Measurements from ENCODE around the gene C1orf53.

Gene C1orf53

GRCh38 chr1:197921235-197922069 is 19.0 kb downstream of the C1orf53 start:
- no peak for TF ChIP-seq POLR2A (IDR thresholded peaks at IDR 0.05; ENCODE audit: low read length)
- no peak for TF ChIP-seq GATA1 (IDR thresholded peaks at IDR 0.05; ENCODE audit: low read depth, low read length)
- peak; percentile 9 to 14 for DNase-seq

GRCh38 chr1:197922070-197922390 is 19.6 kb downstream of the C1orf53 start:
- TF ChIP-seq GATA1 (IDR thresholded peaks at IDR 0.05; ENCODE audit: low read depth, low read length) (no peak), POLR2A (IDR thresholded peaks at IDR 0.05; ENCODE audit: low read length) (no peak)
- DNase-seq: no peak

DNA sequence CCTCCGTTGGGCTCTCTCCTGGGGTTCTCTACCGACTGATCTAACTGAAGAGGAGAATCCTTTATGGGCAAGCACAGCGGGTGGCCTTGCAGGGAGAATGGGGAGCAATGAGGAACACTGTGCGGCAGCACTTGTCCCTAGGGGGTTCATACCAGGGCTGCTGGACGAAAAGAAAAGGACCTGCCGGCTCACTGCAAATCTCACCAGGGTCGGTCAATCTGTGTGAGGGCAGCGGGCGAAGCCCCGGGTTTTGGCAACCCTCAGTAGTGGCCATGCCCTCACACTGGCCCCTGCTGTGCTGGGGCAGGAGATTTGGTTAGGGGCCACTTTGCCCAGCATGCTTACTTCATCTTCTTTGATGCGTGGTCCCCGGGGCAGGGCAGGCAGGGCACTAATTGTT is 20.6 kb downstream of the C1orf53 start:
- no peak for TF ChIP-seq POLR2A (IDR thresholded peaks at IDR 0.05; ENCODE audit: low read length)
- no peak for TF ChIP-seq GATA1 (IDR thresholded peaks at IDR 0.05; ENCODE audit: low read depth, low read length)
- DNase-seq: no peak

DNA sequence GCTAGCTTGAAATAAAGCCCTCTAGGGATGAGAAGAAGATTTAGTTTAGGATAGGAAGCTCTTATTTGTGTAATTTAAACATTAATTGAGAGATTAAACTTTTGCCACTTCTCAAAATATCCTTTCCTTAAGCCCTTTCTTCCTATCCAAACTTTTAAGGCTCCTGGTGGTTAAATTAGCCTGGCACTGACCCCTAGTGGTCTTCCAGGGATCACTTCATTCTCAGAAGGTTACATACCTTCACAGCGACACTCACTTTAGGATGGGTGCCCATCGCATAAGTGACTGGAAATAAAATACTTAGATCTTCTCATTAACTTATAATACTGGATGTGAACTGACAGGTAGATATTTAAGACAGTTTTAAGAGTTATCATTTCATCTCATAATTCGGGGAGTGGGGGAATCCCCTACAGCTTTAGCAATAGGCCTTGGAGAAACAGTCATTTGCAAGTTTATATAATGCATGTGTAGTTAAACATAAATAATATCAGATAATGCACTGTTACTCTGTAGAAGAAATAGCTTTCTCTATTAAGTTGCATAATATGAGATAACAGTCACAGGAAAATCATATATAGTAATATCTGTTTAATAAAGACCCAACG is 22.2 kb downstream of the C1orf53 start:
- DNase-seq: peak; percentile 61 to 74
- TF ChIP-seq POLR2A (IDR thresholded peaks at IDR 0.05; ENCODE audit: low read length) (no peak), GATA1 (IDR thresholded peaks at IDR 0.05; ENCODE audit: low read depth, low read length) (no peak)

DNA sequence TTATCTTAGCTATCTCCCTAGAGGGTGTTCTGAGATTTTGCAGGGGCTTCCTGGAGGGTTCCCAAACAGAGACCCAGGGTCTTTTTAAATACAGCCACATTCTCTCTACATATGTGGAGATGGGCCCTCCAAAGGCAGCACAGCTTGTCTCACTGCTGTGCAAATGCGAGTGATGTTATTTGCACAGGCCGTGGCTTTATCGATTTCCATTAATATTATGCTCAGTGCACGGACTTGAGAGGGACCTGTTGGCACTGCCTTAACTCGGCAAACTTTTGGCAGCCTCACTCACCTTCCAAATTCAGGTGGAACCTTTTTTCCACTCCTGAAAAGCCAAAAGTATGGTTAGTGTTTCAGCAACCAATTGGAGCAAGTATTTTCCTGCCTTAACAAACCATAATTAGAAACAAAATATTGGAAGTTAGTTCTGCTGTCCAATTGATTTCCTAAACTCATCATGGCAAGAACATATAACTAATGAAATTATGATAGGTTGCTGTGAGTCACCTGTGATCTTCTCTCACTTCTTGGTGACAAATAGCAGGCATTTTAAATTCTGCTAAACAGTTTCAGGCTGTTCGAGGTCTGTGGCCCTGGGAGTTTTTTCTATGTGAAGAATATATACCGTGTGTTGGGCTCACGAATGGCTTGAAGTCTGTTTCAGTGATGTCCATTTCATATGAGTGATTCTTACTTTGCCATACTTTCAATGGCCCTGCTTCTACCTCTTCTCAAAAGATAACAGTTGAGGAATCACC is 25.7 kb downstream of the C1orf53 start:
- TF ChIP-seq POLR2A (IDR thresholded peaks at IDR 0.05; ENCODE audit: low read length) (no peak), GATA1 (IDR thresholded peaks at IDR 0.05; ENCODE audit: low read depth, low read length) (no peak)
- DNase-seq: no peak

GRCh38 chr1:197928849-197929336 is 26.5 kb downstream of the C1orf53 start:
- no peak for TF ChIP-seq GATA1 (IDR thresholded peaks at IDR 0.05; ENCODE audit: low read depth, low read length)
- no peak for TF ChIP-seq POLR2A (IDR thresholded peaks at IDR 0.05; ENCODE audit: low read length)
- DNase-seq: peak; percentile 72 to 81

DNA sequence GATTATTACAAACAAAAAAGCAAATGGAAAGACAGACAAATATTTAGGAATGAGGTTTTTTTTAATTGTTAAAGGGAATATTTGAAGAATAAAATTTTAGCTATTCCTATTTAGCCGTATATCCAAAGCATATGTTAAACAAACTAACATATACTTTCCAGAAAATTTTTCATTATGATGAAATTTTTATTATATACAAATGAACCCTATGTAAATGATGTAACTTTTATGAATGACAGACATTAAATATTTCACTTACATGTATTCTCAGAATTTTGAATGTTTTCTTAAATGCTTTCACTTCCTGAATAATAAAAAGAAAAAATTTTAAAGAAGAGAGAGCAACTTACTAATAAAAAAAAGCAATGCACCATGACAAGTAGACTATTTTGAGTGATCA is 30.6 kb downstream of the C1orf53 start:
- TF ChIP-seq POLR2A (IDR thresholded peaks at IDR 0.05; ENCODE audit: low read length) (no peak), GATA1 (IDR thresholded peaks at IDR 0.05; ENCODE audit: low read depth, low read length) (no peak)
- DNase-seq: no peak

- no peak for DNase-seq
- TF ChIP-seq GATA1 (IDR thresholded peaks at IDR 0.05; ENCODE audit: low read depth, low read length) (no peak), POLR2A (IDR thresholded peaks at IDR 0.05; ENCODE audit: low read length) (no peak)
Measured at GRCh38 chr1:197933647-197934046, 31.2 kb downstream of the C1orf53 start.

DNA sequence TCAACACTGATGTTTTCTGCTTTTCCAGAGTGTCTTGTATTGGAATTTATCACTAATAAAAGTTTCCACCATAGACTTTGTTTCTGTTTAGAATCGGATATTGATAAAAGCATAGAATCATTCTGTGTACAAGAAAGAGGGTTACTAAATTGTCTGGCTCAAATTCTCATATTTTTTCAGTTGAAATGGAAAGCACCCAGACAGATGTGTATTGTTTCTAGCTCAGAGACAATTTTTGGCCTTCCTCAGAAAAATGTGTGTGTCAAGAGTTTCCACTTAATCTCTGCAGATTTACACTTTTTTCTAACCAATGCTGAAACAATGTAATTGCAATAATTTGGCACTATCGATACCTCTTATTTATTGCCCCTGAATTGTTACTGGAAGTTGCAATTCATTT is 35.0 kb downstream of the C1orf53 start:
- TF ChIP-seq POLR2A (IDR thresholded peaks at IDR 0.05; ENCODE audit: low read length): no peak
- no peak for TF ChIP-seq GATA1 (IDR thresholded peaks at IDR 0.05; ENCODE audit: low read depth, low read length)
- DNase-seq: no peak

DNA sequence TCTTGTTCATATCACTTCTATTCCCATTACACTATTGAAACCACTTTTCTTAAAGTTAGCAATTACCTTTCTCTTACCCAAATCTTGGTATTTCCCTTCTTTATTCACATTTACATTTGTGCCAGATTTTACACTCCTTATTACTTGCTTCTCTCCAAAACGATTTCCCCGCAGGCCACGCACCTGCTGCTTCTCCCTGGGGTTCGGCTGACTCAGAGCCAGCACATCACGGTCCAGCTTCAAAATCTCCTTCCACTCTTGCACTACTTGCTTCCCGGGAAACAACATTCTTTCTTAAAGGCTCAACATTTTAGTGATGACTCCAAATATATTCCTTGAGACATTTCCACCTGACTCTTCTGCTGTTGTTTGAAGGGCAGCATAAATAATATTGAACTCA is 35.5 kb downstream of the C1orf53 start:
- TF ChIP-seq POLR2A (IDR thresholded peaks at IDR 0.05; ENCODE audit: low read length) (no peak), GATA1 (IDR thresholded peaks at IDR 0.05; ENCODE audit: low read depth, low read length) (no peak)

DNA sequence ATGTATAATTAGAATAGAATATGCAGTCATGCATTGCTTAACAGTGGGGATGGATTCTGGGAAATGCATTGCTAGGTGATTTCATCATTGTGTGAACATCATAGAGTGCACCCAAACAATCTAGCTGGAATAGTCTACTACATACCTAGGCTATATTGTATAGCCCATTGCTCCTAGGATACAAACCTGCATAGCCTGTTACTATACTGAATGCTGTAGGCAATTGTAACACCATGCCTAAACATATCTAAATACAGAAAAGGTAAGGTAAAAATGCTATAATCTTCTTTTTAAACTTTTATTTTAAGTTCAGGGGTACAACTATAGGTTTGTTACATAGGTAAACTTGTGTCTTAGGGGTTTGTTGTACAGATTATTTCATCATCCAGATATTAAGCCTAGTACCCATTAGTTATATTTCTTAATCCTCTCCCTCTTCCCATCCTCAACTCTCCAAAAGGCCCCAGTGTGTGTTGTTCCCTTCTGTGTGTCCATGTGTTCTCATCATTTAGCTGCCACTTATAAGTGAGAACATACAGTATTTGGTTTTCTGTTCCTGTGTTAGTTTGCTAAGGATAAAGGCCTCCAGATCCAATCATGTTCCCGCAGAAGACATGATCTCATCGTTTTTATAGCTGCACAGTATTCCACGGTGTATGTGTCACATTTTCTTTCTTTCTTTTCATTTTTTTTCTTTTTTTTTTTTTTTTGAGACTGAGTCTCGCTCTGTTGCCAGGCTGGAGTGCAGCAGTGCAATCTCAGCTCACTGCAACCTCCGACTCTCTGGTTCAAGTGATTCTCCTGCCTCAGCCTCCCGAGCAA is 36.9 kb downstream of the C1orf53 start:
- DNase-seq: peak; percentile 12 to 74

More for the DNA sequence above, 35.5 kb downstream of the C1orf53 start:
- DNase-seq: no peak

- TF ChIP-seq POLR2A (IDR thresholded peaks at IDR 0.05; ENCODE audit: low read length): no peak
- TF ChIP-seq GATA1 (IDR thresholded peaks at IDR 0.05; ENCODE audit: low read depth, low read length): no peak
- no peak for DNase-seq
Measured at GRCh38 chr1:197942042-197942441, 39.6 kb downstream of the C1orf53 start.

- peak; percentile 21 to 37 for DNase-seq
Measured at GRCh38 chr1:197944485-197944884, 42.1 kb downstream of the C1orf53 start.

More at GRCh38 chr1:197944485-197944884, 42.1 kb downstream of the C1orf53 start:
- TF ChIP-seq POLR2A (IDR thresholded peaks at IDR 0.05; ENCODE audit: low read length) (no peak), GATA1 (IDR thresholded peaks at IDR 0.05; ENCODE audit: low read depth, low read length) (no peak)

All from erythroblast (primary cell).